Measurements from ENCODE around the gene KSR2. TPM values are rescaled to one million over a fixed set of nuclear protein-coding genes. Genes with fewer than 3 reads are reported as not detected.

Gene KSR2
- total and polyA plus RNA-seq, 10 of the 15 experiments (the other 5 are each of a cell fraction or from before 2014, with no cell fraction given): under 0.01 to 1.5 (median 0.01) TPM; not detected in 3

DNA sequence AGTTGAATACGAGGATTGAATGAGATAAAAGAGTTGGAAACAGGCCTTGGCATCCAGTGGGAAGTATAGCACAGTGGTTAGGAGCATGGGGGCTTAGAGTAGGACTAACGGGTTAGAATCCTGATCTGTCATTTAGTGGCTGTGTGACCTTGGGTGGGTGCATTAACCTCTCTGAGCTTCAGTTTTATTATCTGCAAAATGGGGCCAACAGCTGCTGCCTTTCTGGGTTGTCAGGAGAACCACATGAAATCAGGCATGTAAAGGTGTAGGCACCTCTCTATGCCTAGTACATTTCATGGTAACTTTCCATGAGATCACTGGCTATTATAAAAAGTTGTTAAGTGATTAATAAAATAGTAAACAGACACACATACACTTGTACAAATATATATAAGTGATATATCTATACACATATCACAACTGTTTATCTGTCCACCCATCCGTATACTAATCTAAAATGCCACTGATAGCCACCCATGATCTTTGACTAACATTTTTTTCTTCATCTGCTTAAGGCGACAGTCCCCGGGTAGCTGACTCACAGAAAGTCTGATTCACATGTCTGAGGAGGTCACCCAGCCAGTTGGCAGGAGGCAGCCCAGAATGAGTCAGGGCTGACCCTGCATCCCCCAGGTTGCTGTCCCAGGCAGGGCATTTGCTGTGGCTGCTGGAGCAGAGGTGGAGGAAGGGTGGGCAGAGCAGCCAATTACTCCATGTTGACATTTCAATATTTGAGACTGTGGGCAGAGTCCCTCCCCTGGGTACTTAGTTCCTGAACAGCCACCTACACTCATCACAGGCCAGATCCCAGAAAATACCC, 481.7 kb downstream of the KSR2 start (continued):
- TF ChIP-seq, protein P1, sequence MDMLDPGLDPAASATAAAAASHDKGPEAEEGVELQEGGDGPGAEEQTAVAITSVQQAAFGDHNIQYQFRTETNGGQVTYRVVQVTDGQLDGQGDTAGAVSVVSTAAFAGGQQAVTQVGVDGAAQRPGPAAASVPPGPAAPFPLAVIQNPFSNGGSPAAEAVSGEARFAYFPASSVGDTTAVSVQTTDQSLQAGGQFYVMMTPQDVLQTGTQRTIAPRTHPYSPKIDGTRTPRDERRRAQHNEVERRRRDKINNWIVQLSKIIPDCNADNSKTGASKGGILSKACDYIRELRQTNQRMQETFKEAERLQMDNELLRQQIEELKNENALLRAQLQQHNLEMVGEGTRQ (IDR thresholded peaks at IDR 0.05; ENCODE audit: borderline replicate concordance, low read depth, low read length): no peak
- TF ChIP-seq TCF7 (IDR thresholded peaks at IDR 0.05; ENCODE audit: borderline replicate concordance) (no peak), CHD4 (IDR thresholded peaks at IDR 0.05) (no peak), MYB (IDR thresholded peaks at IDR 0.05; ENCODE audit: borderline replicate concordance, low read depth, low read length) (no peak), IRF3 (IDR thresholded peaks at IDR 0.05) (no peak), SMAD5 (IDR thresholded peaks at IDR 0.05; ENCODE audit: low read depth) (no peak), RUNX3 (IDR thresholded peaks at IDR 0.05; ENCODE audit: low read length) (no peak), ZBTB11 (CRISPR knock-in tag; IDR thresholded peaks at IDR 0.05) (no peak), ZSCAN29 (IDR thresholded peaks at IDR 0.05) (no peak), RCOR1 (conservative IDR thresholded peaks at IDR 0.05; ENCODE audit: low read depth, low read length) (no peak), RBBP5 (conservative IDR thresholded peaks at IDR 0.05) (no peak), RAD51 (IDR thresholded peaks at IDR 0.05) (no peak), PML (IDR thresholded peaks at IDR 0.05; ENCODE audit: low read length) (no peak)

All from GM12878 (cell line).